HG03025 (cell line): ENCODE measurements around the gene TMEM94.
"Not testable (repeated sequence)": the region's sequence is repeated elsewhere in the genome, so short reads cannot be mapped to it uniquely, and the experiment has no call there.

ENCODE experiments used
- ATAC-seq: cut with Tn5 transposase; IDR thresholded peaks from one replicate; pipeline ENCODE4 v1.9.1; 2021; ENCODE audit warnings: mild to moderate bottlenecking, moderate library complexity; ENCODE audit not compliant: unreplicated experiment, low FRiP score

TMEM94 gene

DNA sequence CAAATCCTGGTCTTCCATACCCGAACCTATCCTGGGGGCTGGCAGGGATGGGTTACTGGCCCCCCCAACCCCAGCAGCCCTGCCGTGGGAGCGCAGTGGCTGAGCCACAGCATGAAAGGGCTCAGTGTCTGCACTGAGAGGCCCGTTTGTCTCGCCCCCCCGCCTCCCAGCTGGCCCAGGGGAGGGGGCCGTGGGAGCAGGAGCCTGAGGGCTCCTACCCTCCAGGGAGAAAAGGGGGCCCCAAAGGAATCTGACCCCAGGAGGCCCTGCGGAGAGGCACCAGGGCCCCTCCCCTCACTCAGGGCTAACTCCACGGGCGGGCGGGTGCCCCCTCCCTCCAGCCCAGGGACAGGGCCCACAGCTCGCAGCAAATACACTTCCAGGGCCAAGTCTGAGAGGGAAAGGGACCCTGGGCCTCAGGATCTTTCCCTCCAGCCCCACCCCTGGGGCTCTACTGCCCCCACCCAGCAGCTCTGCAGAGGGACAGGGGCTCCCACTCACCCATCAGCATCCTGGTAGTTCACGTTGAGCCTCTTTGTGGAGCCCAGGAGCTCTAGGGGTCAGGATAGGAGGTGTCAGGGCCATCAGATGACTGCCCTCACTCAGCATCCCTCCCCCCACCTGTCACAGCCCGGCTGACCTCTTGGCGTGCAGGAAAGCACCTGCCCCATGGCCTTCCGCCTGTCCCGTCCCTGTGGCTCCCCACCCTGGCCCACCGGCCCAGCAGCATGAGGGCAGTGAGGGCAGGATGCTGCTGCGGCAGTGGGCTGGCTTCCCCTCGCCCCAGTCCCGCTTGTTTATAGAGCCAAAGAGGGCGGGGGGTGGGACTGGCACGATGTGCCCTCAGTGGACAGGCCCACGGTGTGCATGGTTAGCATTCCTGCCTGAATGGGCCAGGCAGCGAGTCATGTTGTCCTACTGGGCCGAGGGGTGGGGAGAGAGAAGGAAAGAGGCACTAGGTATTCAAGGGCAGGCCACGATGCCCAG lies 51.6 kb downstream of the TMEM94 start:
- ATAC-seq: no peak

DNA sequence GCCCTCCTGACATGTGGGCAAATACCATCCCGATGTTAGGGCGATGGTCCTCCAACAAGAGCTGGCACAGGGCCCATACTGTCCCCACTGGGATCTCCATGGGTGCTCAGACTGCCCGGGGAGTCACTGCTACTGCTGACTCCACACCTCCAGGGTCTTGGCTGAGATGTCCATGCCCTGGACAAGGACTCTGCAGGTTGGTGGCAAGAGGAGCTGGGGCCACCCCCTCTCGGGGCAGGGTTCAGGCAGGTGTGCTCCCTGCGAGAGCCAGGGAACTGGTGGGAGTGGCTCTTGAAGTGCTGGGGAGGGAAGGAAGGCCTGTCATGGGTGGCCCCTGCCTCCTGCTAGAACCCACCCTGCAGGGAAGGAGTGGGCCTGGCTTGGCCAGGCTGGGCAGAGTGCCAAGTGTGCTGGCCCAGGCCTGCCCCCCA lies 52.5 kb downstream of the TMEM94 start:
- no peak for ATAC-seq

DNA sequence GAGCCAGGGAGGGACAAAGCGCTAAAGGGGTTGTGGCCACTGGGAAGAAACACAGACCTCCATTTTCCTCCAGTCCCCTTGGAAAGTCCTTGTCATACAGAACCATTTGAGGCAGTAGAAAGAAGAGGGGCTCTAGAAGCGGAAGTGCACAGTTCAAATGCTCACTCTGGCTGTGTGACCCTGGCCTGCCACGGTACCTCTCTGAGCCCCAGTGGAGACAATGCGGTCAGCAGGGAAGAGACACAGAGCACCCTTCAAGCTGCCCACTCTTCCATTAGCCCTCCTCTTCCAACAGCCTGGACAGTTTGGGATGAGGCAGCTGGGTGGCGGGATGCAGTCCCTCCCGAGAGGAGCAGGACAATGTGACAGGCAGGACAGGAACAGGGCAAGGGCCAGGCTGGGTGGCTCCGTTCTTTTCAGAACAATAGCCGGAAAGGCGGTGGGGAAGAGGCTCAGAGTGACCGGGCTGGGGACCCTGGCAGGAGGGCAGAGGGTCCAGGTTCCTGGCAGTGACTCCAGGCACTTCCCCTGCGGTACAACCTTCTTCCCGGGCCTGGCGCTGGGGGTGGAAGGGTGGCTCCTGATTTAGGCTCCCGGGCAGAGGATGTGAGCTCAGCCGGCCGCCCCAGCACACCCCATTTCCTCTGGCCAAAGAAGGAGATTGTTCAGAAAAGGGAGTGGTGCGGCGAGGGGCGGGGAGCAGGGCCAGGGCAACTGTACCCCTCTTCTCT lies 53.3 kb downstream of the TMEM94 start:
- no peak for ATAC-seq

DNA sequence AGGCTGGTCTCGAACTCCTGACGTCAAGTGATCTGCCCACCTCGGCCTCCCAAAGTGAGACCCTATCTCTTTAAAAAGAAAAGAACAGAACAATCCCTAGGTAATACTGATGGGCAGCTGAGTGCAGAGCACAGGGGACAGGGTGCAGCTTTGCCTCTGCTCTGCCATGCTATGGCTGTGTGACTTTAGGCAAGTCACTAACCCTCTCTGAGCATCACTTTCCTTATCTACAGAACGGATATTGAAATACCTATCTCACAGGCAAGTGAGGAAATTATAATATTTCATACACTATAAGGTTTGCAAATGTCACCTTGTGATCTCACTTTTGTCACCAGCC lies 54.8 kb downstream of the TMEM94 start:
- no peak for ATAC-seq

DNA sequence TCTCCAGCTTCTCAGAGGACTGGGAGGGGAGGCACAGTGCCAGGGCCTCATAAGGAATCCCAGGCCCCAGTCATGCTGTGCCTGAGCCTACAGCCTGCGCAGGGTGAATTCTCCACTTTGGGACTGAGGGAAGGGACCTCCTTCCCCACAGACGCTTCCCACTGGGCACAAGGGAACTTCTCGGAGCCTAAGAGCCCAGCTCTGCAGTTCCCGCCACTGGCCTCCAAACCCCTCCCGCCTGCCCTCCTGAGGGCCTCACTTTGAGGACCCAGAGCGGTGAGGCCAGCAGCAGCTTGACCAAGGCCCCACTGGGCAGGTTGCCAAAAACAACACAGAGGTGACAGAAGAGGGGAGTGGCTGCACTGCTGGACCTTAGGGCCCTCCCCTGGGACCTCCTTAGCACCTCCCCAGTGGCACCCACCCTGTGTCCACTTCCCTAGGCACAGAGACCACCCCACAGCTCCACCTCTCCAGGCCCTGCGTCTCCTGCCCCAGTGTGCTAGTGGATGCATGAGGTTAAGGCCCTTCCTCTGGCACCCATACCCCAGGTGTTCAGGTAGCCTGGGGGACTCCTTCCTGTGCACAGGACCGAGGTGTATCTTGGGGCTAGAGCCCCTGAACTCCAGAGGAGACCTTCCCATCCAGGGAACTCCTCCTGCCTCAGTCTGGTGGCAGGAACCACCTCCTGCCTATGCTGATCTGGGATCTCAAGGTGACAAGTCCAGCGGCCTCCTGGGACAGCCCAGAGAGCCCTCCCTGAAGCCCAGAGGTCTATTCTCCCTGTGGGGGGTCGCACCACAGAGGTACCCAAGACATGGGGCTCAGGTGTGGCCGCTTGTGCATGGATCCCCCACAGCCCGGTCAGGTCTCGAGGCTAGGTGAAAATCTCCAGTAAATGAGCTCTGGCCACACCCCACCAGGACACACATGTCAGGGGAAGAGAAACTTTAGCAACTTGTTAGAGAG lies 55.5 kb downstream of the TMEM94 start:
- no peak for ATAC-seq

DNA sequence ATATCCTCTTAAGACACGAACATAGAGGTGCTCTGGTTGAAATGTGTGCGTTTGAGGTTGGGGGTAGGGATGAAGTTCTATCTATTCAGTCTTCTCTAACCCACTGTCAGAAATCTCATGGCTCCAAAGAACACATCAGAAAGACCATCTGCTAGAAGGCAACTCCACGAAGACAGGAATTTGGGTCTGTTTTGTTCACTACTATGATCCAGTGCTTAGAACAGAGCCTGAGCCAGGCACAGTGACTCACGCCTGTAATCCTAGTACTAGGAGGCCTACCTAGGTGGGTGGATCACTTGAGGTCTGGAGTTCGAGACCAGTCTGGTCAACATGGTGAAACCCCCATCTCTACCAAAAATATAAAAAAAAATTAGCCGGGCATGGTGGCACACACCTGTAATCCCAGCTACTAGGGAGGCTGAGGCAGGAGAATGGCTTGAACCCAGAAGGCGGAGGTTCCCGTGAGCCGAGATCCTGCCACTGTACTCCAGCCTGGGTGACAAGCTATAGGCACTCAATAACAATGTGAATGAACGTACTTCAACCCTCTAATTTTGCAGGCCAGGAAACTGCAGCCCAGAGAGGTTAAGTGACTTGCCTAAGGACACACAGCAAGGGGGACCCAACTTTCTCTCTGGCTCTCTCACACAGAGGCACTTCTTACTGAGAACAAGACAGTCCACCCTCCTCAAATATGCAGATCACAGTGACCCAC lies 56.6 kb downstream of the TMEM94 start:
- no peak for ATAC-seq

DNA sequence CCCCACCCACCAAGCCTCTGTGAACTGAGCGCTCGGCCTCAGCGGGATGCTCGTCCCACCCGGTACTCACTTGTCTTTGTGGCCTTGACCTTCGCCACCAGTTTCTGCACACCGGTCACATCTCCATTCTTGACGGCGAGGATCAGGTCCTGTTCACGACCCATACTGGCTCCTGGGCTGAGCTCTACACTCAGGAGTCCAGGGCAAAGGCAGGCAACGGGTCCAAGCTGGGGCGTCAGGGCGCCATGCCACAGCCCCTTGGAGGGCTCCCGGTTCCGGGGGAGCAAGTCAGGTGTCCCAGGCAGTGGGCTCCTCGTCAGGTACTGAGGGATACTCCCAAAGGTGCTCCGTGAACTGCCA lies 57.2 kb downstream of the TMEM94 start:
- no peak for ATAC-seq

DNA sequence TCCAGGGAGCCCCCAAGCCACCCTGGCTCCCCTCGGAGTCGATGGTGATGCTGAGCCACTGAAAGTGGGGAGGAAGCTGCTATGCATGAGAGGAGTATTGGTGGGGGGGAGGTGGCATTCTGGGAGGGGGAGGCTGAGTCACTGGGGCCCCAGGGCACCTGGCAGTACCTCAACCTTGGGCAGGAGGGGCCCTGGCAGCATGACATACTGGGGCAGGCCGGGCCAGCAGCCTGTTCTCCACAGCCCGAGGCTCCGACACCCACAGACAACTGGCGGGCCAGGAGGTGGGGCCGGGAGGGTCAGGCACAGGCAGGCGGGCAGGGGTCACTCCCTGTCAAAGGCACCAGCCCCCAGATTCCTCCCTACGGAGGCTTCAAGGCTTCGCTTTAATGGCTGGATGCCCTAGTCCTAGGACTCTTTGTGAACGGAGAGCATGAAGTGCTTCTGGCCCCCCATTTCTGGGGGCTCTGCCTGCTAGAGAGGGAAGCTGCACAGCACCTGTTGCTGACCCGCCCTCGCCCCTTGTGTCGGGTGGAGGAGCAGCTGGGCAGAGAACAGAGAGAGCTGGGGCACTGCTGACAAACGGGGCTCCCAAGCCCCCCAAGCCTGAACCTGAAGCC lies 58.0 kb downstream of the TMEM94 start:
- ATAC-seq: no peak

DNA sequence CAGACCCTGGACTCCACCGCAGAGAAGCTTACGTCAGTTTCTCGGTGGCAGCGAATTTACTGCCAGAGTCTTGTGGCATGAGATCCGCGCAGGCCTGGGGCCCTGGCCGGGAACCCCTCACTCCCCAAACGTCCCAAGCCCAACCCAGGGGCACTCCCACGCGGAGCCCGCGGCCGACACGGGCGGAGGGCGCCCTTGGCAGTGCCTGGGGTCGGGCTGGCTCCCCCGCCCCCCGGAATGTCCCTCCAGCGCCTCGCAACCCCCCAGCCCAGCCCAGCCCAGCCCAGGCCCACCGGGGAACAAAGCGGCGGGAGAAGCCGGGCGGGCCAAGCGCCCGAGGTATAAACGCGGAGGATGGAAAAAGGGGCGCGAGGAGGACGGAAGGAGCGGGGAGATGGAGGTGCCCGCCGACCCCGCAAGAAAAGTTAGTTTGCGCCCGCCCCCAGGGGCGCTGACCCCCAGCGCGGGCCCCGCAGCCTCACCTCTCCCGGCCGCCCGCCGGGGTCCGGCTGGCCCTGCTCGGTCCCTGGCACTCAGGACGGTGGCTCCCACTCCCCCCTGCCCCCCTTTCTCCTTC lies 58.6 kb downstream of the TMEM94 start:
- ATAC-seq: no peak

DNA sequence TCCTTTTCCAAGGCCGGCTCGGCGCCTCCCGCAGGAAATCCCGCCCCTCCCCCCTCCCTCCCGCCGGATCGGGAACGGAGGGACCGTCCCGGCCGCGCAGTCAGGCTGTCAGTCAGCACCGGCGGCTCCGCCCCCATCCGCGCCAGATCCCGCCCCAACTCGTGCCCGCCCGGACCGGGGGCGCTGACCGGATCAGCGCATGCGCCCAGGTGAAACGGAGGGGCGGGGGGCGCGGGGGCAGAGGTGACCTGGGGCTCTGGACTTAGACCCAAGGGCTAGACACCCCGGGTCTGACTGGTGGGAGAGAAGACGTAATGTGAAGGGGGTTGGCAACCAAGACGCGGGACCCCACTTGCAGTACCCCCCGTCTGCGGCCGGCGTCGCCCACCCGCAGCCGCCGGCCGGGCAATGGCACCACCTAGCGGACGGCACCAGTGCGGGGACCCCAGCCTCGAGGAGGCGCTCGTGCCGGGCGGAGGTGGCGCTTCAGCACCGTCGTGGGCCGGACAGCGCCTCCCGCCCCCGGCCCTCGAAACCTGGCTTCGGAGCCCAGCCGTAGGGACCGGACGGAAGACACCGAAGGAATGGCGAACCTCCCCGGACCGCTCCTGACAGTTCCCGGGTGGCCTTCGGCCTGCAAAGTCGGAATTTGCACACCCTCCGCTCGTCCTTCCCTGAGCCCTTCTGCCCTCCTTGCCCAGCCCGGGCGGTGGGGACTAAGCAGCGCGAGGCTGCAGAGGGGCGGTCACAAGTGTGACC lies 59.2 kb downstream of the TMEM94 start, which contains the start of gene CASKIN2:
Gene CASKIN2 (minus strand): TSS at position 42 of the 759 bp plus-strand sequence. CDS start 1,733 bp downstream, outside the sequence.
- ATAC-seq: peak; percentile 44

DNA sequence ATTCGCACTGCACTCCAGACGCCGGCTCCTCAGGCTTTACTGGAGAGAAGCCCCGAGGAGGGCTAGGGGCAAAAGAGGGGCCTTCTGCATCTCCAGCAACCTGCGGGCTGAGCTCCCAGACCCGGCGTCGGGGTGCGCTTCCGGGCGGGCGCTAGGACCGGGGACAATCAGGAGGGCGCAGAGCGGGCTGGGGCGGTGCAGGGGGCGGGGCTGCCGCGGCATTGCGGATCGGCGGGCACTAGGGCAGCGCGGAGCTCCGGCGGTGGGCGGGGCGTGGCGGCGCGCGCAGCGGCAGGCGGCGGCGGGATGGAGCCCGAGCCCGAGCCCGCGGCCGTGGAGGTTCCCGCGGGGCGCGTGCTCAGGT lies 59.8 kb downstream of the TMEM94 start, which contains the start of gene TSEN54:
Gene TSEN54 (plus strand): TSS at position 274 of the 364 bp plus-strand sequence. CDS start 33 bp downstream, at position 307.
- ATAC-seq: peak; percentile 64

DNA sequence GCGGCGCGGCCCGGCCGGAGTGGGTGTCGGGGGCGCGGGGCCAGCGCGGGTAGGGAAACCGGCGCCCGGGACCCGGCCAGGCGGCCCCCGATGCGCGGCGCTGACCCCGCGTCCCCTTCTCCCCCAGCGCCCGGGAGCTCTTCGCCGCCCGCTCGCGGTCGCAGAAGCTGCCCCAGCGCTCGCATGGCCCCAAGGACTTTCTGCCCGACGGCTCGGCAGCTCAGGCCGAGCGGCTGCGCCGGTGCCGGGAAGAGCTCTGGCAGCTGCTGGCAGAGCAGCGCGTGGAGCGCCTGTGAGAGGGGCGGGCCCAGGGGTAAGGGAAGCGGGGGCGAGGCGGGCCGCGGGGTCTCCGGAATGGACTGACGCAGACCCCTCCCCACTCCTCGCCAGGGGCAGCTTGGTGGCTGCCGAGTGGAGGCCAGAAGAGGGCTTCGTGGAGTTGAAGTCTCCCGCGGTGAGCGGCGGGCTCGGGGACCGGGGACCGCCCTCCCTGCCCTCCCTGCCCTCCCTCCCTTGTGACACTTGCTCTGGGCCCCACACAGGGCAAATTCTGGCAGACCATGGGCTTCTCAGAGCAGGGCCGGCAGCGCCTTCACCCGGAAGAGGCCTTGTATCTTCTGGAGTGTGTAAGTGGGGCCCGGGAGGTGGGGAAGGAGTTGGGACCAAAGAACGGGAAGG lies 60.3 kb downstream of the TMEM94 start:
- ATAC-seq: peak; percentile 13

DNA sequence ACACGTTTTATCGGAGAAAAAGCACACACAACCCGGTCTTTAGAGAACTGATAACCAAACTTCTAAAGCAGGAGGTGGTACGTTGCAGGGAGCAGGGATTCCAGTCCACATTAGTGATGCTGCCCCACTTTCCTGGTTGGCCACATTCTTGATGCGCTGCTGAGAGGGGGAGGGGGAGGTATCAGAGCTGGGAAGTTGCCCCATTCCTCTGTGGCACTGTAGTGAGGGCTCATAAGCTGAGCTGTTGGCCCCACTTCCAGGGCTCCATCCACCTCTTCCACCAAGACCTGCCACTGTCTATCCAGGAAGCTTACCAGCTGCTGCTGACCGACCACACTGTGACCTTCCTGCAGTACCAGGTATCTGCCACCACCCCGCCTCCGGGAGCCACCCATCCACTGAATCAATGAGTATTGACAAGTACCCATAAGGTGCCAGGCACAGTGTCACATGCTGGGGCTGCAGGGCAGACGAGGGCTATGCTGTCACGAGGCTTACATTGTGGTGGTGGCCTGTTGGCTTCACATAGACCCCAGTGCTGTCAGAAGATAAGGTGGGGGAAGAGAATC lies 60.9 kb downstream of the TMEM94 start:
- ATAC-seq: no peak

DNA sequence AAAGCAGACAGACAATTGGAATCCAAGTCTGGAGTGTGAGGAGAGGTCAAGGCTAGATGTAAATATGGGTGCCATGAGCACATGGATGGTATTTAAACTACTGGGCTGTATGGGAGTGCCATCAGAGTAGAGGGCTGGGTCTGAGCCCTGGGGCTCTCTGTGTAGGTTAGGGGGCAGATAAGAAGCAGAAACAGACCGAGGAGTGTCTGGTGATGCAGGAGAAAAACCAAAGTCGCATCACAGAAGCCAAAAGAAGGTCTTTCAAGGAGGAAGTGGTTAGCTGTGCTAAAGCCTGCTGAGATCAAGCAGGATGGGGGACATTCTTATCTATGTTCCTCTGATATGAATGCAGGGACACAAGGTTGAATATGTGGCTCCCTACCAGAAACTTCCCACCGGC lies 61.8 kb downstream of the TMEM94 start:
- no peak for ATAC-seq

DNA sequence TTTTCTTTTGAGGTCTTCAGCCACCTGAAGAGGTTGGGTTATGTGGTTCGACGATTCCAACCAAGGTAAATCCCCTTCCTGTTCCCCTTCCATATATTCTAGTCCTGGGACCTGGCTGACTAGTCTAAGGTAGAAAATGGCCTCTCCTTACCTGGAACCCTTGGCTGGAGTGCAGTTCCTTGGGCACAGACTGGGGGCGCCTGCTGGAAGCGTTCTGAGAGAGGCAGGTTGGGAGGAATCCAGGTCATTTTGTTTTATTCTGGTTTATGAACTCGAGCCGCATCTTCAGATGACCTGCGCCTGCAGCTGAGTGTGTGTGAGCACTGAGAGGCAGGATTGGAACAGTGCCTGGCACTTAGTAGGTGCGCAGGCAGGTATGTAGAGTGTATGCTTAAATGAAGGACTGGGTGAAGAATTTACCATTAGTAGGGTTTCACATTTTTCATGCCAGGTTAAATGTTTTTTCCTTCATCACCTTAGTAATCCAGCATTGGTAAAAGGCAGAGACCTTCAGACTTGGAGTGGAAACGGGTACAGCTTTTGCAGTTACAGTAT lies 62.6 kb downstream of the TMEM94 start:
- ATAC-seq: no peak

DNA sequence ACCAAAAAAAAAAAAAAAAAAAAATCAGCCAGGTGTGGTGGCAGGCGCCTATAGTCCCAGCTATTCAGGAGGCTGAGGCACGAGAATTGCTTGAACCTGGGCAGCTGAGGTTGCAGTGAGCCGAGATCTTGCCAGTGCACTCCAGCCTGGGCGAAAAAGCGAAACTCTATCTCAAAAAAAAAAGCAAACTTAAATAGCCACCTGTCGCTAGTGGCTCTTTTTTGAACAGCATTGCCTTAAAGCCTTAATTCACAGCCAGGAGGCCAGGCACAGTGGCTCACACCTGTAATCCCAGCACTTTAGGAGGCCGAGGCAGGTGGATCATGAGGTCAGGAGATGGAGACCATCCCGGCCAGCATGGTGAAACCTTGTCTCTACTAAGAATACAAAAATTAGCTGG lies 64.0 kb downstream of the TMEM94 start:
- not testable (repeated sequence) for ATAC-seq

DNA sequence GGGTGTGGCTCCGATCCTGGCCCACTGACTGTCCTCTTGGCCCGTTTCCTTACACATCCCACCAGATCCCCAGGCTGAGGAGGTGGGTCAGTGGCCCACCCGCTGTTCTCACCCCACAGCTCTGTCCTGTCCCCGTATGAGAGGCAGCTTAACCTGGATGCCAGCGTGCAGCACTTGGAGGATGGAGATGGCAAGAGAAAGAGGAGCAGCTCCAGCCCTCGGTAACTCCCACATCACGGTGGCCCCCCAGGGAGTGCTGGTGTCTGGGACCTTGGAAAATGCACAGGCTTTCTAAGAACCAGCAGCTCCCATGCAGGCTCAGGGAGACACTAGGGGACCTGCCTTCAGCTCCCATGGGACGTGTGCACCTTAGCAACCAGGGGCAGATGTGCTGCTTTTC lies 64.9 kb downstream of the TMEM94 start:
- ATAC-seq: no peak
